Raji (cell line): ENCODE data around the gene PLEKHG7.

Experiments used
- POLR2A ChIP-seq: IDR thresholded peaks from 2 replicates; pipeline ENCODE4 v1.6.1; 2011; ENCODE audit warnings: low read depth, low read length, control low read depth; ENCODE audit not compliant: insufficient read depth

PLEKHG7 gene, protein sequence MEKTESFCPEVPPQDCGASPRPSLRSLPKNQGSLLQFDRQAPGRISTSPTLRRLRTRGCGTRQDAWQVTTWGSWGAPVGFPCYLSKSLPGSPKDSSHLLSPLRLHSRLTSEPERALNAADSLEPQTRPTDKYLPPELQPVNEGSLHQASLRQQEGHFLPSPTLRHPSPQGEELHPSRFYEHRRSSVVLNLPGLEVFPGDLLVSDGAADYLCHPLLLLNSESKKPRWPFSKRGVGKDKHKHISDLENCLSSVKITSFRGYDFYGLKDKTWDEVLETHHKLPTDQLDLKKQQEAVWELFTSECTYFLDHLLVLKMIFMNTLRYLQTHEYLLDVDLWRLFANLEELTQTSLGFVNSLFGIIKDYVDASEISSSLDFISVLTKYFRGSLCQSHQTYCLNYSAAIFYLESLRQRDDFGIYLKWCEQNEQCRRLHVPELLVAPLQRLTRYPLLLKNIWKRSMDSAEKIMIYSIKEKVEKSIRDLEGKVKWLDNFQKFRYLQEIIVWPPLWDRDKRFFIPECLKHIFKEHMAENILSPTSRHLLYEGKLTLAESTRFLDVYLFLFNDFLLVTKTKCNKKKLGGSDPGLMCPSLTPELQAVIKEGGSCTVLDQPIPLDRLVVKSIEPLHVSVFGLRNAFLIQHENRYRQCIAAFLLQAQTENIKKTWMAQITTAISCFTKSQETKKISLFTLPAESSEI

DNA sequence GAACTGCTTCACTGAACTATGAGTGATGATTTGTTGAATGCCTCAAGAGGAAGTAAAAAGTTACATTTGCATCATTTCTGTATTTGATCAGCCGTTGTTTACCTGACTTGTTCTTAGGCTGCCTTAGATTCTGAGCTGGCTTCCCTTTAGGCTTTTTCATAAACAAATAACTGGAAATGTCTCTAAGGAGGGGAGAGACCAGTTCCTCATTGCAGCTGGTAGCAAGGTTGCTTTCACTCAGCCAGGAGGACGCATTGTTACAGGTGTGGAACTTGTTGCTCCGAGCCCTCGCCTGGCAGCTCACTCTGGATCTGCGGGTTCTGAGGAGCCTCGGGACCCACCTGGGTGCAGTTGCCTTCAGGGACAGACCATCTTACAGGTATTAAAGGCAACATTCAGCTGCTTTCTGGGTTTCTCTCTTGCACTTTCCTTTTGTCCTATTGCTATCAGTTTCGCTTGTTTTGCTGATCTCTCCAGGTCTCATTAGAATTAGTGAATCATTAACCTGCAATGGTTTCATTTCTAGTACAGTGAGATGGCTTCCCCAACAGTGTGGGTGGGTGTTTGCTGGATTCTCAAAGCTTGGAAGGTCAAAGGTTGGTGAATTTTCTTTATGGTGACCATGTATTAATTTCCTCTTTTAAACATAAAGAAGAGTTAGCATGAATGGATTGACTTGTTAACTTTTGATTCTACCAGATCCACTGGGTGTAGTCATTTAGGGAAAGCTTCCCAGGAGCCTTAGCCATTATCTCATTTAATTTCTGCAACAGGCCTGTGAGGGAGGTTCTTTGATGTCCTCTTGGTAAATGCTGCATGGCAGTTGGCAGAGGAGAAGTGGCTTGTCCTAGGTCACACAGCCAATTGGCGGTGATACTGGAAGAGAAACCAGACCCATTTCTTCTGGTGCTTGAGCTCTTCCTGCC lies at the start of gene PLEKHG7:
TSS of gene PLEKHG7 (plus strand) at position 236 of the 926 bp plus-strand sequence. CDS start 3,643 bp downstream, outside the sequence.
- TF ChIP-seq POLR2A: no peak

DNA sequence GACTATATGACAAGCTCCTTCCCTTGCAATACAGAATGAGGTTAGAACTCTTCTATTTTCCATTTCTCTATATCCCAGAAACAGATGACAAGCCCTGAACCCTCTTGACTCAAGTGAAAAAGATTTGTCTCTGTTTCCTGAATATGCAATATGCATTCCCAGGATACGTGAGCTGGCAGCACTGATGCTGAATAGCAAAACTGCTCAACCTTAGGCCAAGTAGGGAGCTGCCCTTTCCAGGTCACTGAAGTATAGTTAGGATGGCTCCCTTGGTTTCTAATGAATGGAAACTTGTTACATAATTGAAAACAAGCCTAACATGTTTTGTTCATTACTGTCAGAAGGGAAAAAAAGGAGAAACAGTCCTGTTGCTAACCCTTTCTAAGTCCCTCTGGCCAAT lies 47.9 kb upstream of the PLEKHG7 start:
- no peak for TF ChIP-seq POLR2A

DNA sequence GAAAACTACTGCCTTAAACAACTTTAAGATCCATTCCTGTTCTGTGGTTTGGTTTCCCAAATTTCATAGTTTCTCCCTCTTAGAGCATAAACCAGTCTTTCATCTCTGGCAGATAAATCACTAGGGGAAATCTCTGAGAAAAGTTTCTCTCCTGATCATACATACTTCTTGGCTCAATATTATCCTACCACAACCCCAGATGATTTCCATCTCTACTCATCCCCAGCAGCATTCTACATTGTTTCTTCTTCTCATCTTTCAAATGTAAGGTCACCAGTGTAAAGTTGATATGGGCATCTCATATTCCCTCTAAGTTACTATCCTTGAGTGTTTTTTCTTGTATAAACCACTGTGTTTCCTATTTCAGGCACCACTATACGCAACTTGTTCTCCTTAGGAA lies 45.9 kb upstream of the PLEKHG7 start:
- TF ChIP-seq POLR2A: no peak

DNA sequence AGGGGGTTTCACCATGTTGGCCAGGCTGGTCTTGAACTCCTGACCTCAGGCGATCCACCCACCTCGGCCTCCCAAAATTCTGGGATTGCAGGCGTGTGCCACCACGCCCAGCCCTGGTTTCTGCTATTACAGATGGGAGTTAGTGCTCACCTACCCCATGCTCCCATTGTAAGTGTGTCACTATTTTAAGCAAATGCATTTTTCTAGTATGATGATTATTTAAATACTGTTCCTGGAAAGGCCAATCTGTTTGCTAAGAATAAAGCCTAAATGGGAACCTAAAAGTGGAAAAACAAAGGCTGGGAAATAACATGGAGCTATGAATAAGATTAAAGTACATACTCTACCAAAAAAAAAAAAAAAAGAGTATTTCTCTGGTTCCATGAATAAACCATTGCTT lies 45.0 kb upstream of the PLEKHG7 start:
- TF ChIP-seq POLR2A: no peak

DNA sequence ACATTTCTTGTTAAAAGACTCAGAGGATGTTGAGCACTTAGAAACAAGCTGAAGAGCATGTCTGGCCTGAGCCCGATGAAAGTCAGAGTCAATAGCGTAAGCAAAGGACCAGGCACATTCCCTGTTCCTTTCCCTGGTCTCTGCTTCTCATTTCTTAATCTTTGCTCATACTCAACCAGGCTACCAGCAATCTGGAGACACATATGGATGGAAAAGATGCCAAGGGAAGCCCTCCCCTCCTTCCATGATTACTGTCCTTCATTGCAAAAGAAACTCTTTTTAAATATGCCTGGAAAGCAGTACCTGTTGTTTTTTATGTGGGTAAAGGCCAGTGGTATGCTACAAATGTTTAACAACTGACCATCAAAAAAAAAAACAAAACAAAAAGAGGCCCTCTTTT lies 44.2 kb upstream of the PLEKHG7 start:
- TF ChIP-seq POLR2A: no peak

DNA sequence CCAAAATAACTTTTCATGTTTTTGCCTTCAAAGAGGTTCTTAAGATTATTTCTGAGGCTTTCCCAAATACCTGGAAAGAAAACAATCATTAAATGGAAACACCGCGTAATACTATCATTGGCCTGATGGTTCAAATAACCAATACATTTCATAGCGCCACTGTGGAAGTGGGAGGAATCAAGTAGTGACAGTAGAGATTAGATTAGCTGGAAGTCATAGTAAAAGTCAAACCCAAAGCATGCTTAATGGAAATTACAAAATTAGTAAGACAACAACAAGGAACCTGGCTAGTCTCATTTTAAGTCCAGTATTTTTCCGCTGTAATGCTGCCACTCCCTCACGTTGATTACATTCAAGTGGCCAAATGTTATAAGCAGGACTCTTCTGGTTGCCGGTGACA lies 41.5 kb upstream of the PLEKHG7 start:
- TF ChIP-seq POLR2A: no peak

DNA sequence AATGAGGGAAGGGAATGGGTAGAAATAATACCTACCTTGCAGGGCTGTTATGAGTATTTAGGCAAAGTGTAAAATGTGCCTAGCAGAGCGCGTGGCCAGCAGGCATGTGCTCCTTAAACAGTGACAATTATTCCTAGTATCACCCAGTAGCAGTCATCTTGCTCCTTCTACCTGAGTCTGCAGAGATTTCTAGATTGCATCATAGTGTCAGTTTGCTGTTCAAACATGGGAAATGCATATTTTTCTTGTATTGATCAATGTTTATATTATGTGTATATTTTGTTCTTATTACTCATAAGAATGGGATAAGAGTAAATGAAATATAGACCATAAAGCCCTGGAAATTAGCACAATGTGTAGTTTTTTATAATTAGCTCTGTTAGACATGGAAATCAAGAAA lies 37.3 kb upstream of the PLEKHG7 start:
- no peak for TF ChIP-seq POLR2A

DNA sequence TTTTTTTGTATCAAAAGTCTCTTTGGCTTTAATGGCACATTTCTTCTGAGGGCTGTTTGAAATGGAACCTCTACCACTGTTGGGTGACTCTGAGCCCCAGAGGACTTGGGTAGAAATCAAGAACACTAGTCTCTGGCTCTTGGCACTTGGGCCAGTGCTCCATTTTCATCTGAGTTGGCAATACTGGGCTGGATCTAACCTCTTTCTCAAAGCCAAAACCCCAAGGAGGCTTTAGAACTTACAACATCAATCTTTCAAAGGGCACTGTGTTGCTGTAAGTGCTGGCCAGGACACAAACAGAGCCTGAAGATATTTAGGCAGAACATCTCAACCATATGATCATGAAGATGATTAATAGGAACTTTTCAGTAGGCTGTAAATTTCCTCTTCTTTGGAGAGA lies 34.0 kb upstream of the PLEKHG7 start:
- TF ChIP-seq POLR2A: no peak

DNA sequence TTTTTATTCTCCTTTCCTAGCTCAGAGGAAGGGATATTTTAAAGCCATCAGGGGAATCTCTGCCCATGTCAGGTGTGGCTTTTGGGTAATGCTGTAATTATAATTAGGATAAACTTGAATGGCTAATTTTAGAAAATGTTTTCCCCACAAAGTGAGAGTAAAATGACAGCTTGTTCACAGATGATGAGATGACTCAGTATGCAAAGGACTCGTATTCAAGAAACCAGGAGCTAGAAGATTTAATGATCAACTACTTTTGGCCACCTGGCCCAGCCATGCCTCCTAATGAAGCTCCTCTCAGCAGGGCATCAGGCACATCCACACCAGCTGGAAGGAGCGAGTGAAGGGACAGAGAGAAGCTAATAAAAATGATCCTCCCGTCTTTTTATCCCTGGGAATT lies 29.0 kb upstream of the PLEKHG7 start:
- TF ChIP-seq POLR2A: no peak

DNA sequence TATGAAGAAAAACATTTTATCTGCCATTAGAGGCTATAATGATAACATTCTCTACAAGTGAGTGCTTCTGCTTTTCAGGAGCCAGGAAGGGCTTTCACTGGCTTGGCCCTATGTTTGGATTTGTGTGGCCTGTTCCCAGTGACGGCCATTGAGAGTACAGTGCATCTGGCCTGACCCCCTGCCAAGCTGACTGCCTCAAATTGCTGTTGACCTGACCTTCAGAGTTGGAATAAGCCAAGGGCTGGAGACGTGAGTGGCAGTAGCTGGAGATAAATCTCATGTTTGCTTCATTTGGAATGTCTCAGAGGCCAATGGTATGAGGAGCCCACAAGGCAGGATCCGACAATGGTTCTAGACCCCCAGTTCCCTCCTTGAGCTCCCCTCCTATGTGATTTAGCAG lies 28.3 kb upstream of the PLEKHG7 start:
- TF ChIP-seq POLR2A: no peak

DNA sequence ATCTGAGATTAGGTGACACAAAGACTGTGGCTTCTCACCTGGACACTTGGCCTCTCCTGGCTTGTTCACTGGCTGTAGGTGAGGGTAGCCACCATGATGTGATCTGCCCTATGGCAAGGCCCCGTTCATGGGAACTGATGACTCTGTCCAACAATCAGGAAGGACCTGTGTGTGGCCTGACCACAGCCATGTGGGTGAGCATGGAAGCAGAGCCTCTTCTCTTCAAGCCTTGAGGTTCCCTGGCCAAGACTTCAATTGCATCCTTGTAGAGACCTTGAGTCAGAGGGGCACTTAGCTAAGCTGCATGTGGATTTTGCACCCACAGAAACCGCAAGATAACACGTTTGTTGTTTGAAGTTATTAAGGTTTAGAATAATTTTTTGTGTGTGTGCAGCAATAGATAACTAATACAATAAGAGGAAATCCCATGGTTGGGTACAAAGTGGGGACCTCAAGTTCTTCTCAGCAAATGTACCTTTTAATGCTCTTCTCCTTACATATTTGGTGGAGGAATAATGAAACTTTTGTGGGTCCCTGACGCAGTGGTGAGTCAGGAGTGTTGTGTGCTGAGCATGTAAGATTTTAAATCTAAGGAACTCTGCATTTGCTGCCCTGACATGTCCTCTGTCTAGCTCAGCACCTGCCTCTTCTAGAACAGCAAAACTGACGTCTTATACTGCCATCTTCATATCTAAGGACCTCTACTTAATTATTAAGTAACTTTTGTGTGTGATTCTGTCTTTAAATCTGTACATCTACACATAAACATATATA lies 27.5 kb upstream of the PLEKHG7 start:
- no peak for TF ChIP-seq POLR2A

DNA sequence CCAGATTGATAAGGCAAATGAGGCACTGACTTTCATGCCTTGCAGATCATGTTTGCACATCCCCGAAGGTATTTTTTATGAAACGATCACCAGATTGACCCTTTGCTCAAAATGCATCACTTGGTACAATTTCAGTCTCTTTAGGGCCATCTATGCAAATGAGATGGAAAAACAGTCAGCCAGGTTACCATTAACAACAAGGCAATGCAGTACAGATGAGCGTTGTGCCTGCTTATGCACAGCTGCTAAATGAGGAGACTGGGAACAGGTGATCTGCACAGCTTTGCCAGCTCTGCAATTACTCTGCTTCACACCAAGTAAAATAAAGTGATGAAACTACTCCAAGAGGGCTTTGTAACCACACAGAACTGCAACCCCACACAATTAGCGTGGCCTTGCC lies 26.1 kb upstream of the PLEKHG7 start:
- no peak for TF ChIP-seq POLR2A

DNA sequence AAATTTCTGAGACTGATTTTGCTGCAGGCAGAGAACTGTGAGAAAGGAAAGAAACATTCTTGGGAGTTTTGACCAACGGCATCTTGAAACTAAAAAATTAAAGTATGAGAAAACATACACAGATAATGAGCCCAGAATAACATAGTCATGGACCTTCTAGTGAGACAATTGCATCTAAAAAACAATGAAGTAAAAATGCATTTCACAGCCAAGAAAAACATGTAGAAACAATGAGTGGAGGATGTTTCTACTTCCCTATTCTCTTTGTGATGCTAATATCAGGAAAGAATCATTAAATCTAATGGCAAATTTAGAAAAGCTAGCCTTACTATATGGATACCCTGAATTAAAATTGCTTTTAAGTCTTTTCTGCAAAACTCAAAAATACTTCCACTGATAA lies 12.2 kb upstream of the PLEKHG7 start:
- TF ChIP-seq POLR2A: no peak

DNA sequence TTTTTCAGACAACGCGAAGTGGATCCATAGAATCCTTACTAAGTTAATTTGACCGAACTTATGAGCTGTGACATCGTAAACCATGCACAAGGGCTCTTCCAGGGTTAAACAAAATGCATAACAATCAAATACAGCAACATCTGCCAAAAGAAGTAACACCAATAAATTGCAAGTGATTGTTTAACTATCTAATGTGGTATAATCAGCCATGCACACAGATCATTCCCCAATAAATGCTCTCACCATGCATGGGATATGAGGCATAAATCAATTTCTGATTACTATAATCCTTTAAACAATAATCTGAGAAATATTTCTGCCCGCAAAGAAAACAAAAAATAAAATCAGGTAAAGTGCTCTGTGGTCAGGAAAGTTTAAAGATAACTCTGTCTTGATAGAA lies 7.7 kb upstream of the PLEKHG7 start:
- no peak for TF ChIP-seq POLR2A

DNA sequence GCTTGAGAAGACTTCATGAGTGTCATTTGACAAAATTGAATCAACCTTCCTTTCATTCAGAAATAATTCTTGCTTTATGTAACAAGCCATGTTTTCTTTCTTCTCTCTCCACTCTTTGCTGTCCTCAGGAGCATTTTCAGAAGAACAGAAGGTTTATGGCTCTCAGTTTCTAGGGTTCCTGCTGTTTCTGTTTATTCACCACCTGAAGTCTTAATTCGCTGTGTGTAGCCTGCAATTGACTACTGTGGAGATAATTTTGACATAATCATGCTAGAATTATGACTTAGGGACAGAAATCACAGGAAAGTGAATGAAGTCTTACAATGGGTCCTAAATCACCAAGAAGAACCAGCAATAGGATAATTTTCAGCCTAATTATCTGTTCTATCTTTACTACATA lies 7.2 kb upstream of the PLEKHG7 start:
- no peak for TF ChIP-seq POLR2A
